ENCODE measurements around the gene MRPL2.
A peak's percentile ranks its signal among the peaks of the same experiment; 100 is the strongest.

The MRPL2 gene

DNA sequence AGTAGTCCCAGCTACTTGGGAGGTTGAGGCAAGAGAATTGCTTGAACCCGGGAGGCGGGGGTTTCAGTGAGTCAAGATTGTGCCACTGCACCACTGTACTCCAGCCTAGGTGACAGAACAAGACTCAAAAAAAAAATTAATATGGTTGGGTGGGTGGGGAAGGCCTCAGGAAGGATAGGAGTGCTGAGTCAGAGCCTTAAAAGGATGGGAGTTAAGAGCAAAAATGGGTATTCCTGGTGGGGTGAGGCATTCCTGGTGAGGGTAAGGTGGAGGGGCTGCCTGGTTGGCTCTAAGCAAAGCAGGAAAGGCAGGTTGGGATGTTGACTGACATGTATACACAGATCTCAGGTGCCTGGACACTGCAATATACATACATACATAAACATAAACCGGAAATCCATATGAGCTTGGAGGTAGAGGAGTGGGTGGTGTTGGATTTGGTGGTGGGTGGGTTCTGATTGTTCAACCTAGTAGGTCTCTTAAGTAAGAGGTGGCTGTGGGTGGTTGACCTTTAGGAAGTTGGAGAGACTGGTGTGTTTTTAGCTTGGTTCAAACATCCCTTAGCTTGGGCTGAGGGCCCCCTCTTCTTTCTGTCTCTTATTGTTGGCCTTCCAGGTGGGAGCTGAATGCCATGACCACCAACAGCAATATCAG is 39.1 kb downstream of the MRPL2 start:
- no CpG with 5 or more reads among the region's 3 CpGs for WGBS (ENCODE audit: extremely low coverage, insufficient coverage, low lambda C conversion rate)
- DNase-seq, result no peak
- Histone ChIP-seq H4K8ac (ENCODE audit: low read depth, low read length) (no peak overlapping the region), H3K79me1 (ENCODE audit: low read length) (peaks cover 23% of the 10 kb centered on the region), H3K4me1 (ENCODE audit: control insufficient read depth, low read depth, low read length) (peaks cover 2% of the 10 kb centered on the region), H3K18ac (ENCODE audit: low read length) (no peak overlapping the region), H3K4me3 (ENCODE audit: low read length) (no peak overlapping the region), H3K4me2 (ENCODE audit: low read length) (no peak overlapping the region), H3K27me3 (ENCODE audit: insufficient read depth, low read length, poor library complexity) (no peaks in the 10 kb centered on the region), H2BK15ac (replicated peaks; ENCODE audit: low read depth) (no peak overlapping the region), H3K23ac (ENCODE audit: low read length) (no peak overlapping the region), H3K56ac (ENCODE audit: low read length) (no peak overlapping the region), H2AK5ac (ENCODE audit: low read length) (no peak overlapping the region), H3K9ac (ENCODE audit: low read length) (peak overlapping the region; percentile 100), H2BK120ac (ENCODE audit: low read depth, low read length) (no peak overlapping the region), H3K4ac (ENCODE audit: low read depth, low read length) (no peak overlapping the region), H3K79me2 (ENCODE audit: control insufficient read depth, insufficient read depth, low read length) (peaks cover 27% of the 10 kb centered on the region), H3K36me3 (ENCODE audit: control insufficient read depth, insufficient read depth, low read length) (peaks cover 18% of the 10 kb centered on the region), H4K5ac (ENCODE audit: low read length) (no peak overlapping the region), H2BK5ac (ENCODE audit: low read length) (no peak overlapping the region), H3K27ac (ENCODE audit: low read depth, low read length) (no peak overlapping the region)

DNA sequence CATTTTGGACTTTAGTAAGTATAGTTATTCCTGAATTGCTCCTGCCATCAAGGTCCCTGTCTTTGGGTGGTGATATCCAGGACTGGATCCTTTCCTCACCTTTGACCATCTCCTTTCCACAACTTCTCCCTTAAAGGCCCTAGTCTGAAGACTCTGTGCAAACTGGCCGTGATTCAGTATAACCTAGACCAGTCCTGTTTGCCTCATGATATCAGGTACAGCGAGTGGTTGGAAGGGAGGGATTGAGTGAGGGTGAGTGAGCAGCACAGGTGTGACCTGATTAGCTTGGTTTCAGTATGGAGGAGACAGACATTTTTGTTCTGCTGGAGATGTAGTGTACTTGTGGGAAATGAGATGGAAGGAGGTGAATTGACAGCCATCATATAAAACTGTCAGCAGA is 40.1 kb downstream of the MRPL2 start:
- Histone ChIP-seq H4K5ac (ENCODE audit: low read length) (no peak overlapping the region), H3K56ac (ENCODE audit: low read length) (no peak overlapping the region), H2BK5ac (ENCODE audit: low read length) (no peak overlapping the region), H3K4me1 (ENCODE audit: control insufficient read depth, low read depth, low read length) (peaks cover 2% of the 10 kb centered on the region), H3K4me2 (ENCODE audit: low read length) (no peak overlapping the region), H3K36me3 (ENCODE audit: control insufficient read depth, insufficient read depth, low read length) (peaks cover 11% of the 10 kb centered on the region), H2AK5ac (ENCODE audit: low read length) (no peak overlapping the region), H2BK15ac (replicated peaks; ENCODE audit: low read depth) (no peak overlapping the region), H3K27ac (ENCODE audit: low read depth, low read length) (no peak overlapping the region), H3K79me2 (ENCODE audit: control insufficient read depth, insufficient read depth, low read length) (peaks cover 29% of the 10 kb centered on the region), H3K4me3 (ENCODE audit: low read length) (no peak overlapping the region), H3K79me1 (ENCODE audit: low read length) (peaks cover 16% of the 10 kb centered on the region), H3K4ac (ENCODE audit: low read depth, low read length) (no peak overlapping the region), H3K23ac (ENCODE audit: low read length) (no peak overlapping the region), H4K8ac (ENCODE audit: low read depth, low read length) (no peak overlapping the region), H2BK120ac (ENCODE audit: low read depth, low read length) (no peak overlapping the region), H3K9ac (ENCODE audit: low read length) (no peak overlapping the region), H3K27me3 (ENCODE audit: insufficient read depth, low read length, poor library complexity) (no peaks in the 10 kb centered on the region), H3K18ac (ENCODE audit: low read length) (no peak overlapping the region)
- no peak for DNase-seq
- no CpG with 5 or more reads among the region's 2 CpGs for WGBS (ENCODE audit: extremely low coverage, insufficient coverage, low lambda C conversion rate)

DNA sequence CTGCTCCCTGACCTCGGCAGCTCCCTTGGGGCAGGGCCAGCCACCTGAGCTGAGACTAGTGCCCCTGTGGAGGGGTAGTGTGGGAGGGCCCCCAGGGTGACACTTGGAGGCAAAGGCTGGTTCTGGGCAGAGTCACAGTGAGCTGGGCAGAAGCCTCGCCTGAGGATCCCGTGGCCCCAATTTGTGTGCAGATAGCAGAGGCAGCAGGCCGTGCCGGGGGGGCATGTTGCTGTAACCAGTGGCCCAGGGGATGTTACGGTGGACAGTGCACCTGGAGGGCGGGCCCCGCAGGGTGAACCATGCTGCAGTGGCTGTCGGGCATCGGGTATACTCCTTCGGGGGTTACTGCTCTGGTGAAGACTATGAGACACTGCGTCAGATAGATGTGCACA is 42.3 kb downstream of the MRPL2 start:
- H3K4me3 ChIP-seq (ENCODE audit: low read length), result no peak overlapping the region
- no peak overlapping the region for H3K4ac ChIP-seq (ENCODE audit: low read depth, low read length)
- peaks cover 7% of the 10 kb centered on the region for H3K4me1 ChIP-seq (ENCODE audit: control insufficient read depth, low read depth, low read length)
- H3K79me2 ChIP-seq (ENCODE audit: control insufficient read depth, insufficient read depth, low read length), result peaks cover 23% of the 10 kb centered on the region
- no peaks in the 10 kb centered on the region for H3K27me3 ChIP-seq (ENCODE audit: insufficient read depth, low read length, poor library complexity)
- H3K79me1 ChIP-seq (ENCODE audit: low read length), result peaks cover 18% of the 10 kb centered on the region
- H3K9ac ChIP-seq (ENCODE audit: low read length), result no peak overlapping the region
- H3K23ac ChIP-seq (ENCODE audit: low read length), result peak overlapping the region; percentile 57
- peaks cover 11% of the 10 kb centered on the region for H3K36me3 ChIP-seq (ENCODE audit: control insufficient read depth, insufficient read depth, low read length)
- no peak overlapping the region for H2BK5ac ChIP-seq (ENCODE audit: low read length)
- no peak for DNase-seq
- H3K27ac ChIP-seq (ENCODE audit: low read depth, low read length), result no peak overlapping the region
- H3K56ac ChIP-seq (ENCODE audit: low read length), result no peak overlapping the region
- no peak overlapping the region for H2AK5ac ChIP-seq (ENCODE audit: low read length)
- no peak overlapping the region for H2BK120ac ChIP-seq (ENCODE audit: low read depth, low read length)
- H3K18ac ChIP-seq (ENCODE audit: low read length), result no peak overlapping the region
- no CpG with 5 or more reads among the region's 12 CpGs for WGBS (ENCODE audit: extremely low coverage, insufficient coverage, low lambda C conversion rate)
- H3K4me2 ChIP-seq (ENCODE audit: low read length), result no peak overlapping the region
- H4K8ac ChIP-seq (ENCODE audit: low read depth, low read length), result no peak overlapping the region
- no peak overlapping the region for H2BK15ac ChIP-seq (replicated peaks; ENCODE audit: low read depth)
- no peak overlapping the region for H4K5ac ChIP-seq (ENCODE audit: low read length)

DNA sequence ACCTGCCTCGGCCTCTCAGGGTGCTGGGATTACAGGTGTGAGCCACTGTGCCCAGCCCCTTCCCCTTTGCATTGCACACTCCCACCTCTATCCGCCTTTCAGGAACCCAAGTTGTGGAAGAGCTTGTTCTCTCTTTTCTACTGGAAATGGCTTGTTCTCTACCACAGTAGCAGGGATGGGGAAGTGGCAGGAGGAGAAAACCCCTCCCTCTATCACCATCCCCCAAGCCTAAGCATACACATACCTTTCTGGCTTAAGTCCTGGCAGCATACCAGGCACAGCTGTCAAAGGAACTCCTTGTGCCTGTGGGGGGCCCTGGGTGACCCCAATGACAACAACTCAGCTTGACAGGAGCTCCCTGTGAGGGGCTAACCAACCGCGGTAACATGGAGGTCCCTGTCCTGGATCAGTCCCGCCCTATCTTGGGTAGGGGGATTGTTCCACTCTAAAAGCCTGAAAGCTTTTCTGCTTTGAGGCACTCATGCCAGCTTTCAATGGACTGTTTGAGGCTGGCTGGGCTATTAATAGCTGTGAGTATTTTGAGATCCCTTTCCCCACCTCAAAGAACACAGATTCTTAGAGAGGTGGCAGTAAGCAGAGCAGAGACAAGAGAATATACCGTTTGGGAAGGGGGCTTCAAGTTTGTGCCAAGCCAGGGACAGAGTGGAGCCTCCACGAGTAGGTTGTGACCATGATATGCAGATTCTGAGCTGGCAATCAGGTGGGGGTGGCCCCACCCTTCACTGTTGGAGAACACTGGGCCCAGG is 42.9 kb downstream of the MRPL2 start:
- no peak overlapping the region for H3K4me2 ChIP-seq (ENCODE audit: low read length)
- no peak overlapping the region for H4K8ac ChIP-seq (ENCODE audit: low read depth, low read length)
- H3K9ac ChIP-seq (ENCODE audit: low read length), result no peak overlapping the region
- H3K79me2 ChIP-seq (ENCODE audit: control insufficient read depth, insufficient read depth, low read length), result peaks cover 21% of the 10 kb centered on the region
- peaks cover 18% of the 10 kb centered on the region for H3K79me1 ChIP-seq (ENCODE audit: low read length)
- no peak overlapping the region for H2BK120ac ChIP-seq (ENCODE audit: low read depth, low read length)
- peaks cover 12% of the 10 kb centered on the region for H3K36me3 ChIP-seq (ENCODE audit: control insufficient read depth, insufficient read depth, low read length)
- H2AK5ac ChIP-seq (ENCODE audit: low read length), result no peak overlapping the region
- WGBS (ENCODE audit: extremely low coverage, insufficient coverage, low lambda C conversion rate), result no CpG with 5 or more reads among the region's 7 CpGs
- no peak overlapping the region for H2BK15ac ChIP-seq (replicated peaks; ENCODE audit: low read depth)
- no peak overlapping the region for H3K27ac ChIP-seq (ENCODE audit: low read depth, low read length)
- no peak overlapping the region for H2BK5ac ChIP-seq (ENCODE audit: low read length)
- DNase-seq, result peak; percentile 9
- H3K23ac ChIP-seq (ENCODE audit: low read length), result peak overlapping the region; percentile 57
- H4K5ac ChIP-seq (ENCODE audit: low read length), result no peak overlapping the region
- no peak overlapping the region for H3K4me3 ChIP-seq (ENCODE audit: low read length)
- no peaks in the 10 kb centered on the region for H3K27me3 ChIP-seq (ENCODE audit: insufficient read depth, low read length, poor library complexity)
- no peak overlapping the region for H3K18ac ChIP-seq (ENCODE audit: low read length)
- no peak overlapping the region for H3K56ac ChIP-seq (ENCODE audit: low read length)
- no peak overlapping the region for H3K4ac ChIP-seq (ENCODE audit: low read depth, low read length)
- H3K4me1 ChIP-seq (ENCODE audit: control insufficient read depth, low read depth, low read length), result peaks cover 7% of the 10 kb centered on the region

DNA sequence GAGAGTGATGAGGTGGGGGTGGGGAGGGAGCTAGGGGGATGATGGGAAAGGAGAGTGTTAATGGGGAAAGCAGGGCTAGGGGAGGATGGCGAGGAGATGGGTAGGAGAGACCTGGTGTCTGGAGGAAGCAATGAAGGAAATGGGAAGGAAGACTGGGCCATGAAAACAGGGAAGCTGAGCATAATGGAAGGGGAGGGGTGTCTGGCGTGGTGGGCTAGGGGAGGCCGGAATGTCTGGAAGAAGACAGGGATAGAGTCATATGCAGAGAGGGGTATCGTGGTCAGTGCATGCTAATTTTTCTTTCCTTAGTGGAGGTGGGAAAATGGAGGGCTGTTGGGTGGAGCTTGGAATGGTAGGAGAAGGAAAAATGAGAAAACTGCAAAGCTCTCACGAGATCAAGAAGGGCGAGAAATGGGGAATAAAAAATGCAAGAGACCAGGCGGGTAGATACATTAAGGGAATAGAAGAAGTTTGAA is 44.8 kb downstream of the MRPL2 start:
- Histone ChIP-seq H4K5ac (ENCODE audit: low read length) (no peak overlapping the region), H3K79me1 (ENCODE audit: low read length) (peaks cover 18% of the 10 kb centered on the region), H3K27ac (ENCODE audit: low read depth, low read length) (peak overlapping the region; percentile 48), H3K27me3 (ENCODE audit: insufficient read depth, low read length, poor library complexity) (no peaks in the 10 kb centered on the region), H4K8ac (ENCODE audit: low read depth, low read length) (no peak overlapping the region), H2BK15ac (replicated peaks; ENCODE audit: low read depth) (no peak overlapping the region), H3K79me2 (ENCODE audit: control insufficient read depth, insufficient read depth, low read length) (peaks cover 21% of the 10 kb centered on the region), H3K18ac (ENCODE audit: low read length) (peak overlapping the region; percentile 4), H3K4me2 (ENCODE audit: low read length) (peak overlapping the region; percentile 97), H3K4me1 (ENCODE audit: control insufficient read depth, low read depth, low read length) (peaks cover 6% of the 10 kb centered on the region), H3K56ac (ENCODE audit: low read length) (peak overlapping the region; percentile 96), H2BK120ac (ENCODE audit: low read depth, low read length) (no peak overlapping the region), H3K4me3 (ENCODE audit: low read length) (peak overlapping the region; percentile 88), H3K4ac (ENCODE audit: low read depth, low read length) (no peak overlapping the region), H3K9ac (ENCODE audit: low read length) (peak overlapping the region; percentile 93), H2BK5ac (ENCODE audit: low read length) (peak overlapping the region; percentile 56), H3K36me3 (ENCODE audit: control insufficient read depth, insufficient read depth, low read length) (peaks cover 20% of the 10 kb centered on the region), H3K23ac (ENCODE audit: low read length) (peak overlapping the region; percentile 83), H2AK5ac (ENCODE audit: low read length) (peak overlapping the region; percentile 88)
- WGBS (ENCODE audit: extremely low coverage, insufficient coverage, low lambda C conversion rate), result no CpG with 5 or more reads among the region's 7 CpGs
- DNase-seq, result no peak
